Activated CD8-positive, alpha-beta memory T cell treated with anti-CD3 and anti-CD28 coated beads, Interleukin-2, amount 50 U/mL, for 24 hours (primary cell): ENCODE results near the gene ASB13.

Experiments
- DNase-seq: peaks from one replicate; pipeline ENCODE4 v3.0.0-alpha.2; 2020; ENCODE audit errors: extremely low read depth

The ASB13 gene

GRCh38 chr10:5666008-5666840 is at the start of gene ASB13:
Gene ASB13 (minus strand): TSS chr10:5666595. CDS start chr10:5666551, 44 bp downstream.
- no peak for DNase-seq

GRCh38 chr10:5711642-5712041 is 45.2 kb upstream of the ASB13 start:
- no peak for DNase-seq

GRCh38 chr10:5710859-5711258 is 44.5 kb upstream of the ASB13 start:
- DNase-seq, result no peak

- no peak for DNase-seq
Measured at GRCh38 chr10:5709865-5710264, 43.5 kb upstream of the ASB13 start.

GRCh38 chr10:5708356-5708755 is 42.0 kb upstream of the ASB13 start:
- DNase-seq, result no peak

GRCh38 chr10:5698062-5698461 is 31.7 kb upstream of the ASB13 start:
- DNase-seq, result no peak

- DNase-seq, result no peak
Measured at GRCh38 chr10:5697342-5697741, 30.9 kb upstream of the ASB13 start.

- DNase-seq, result no peak
Measured at GRCh38 chr10:5694573-5694972, 28.2 kb upstream of the ASB13 start.

GRCh38 chr10:5692461-5693358 is 26.3 kb upstream of the ASB13 start:
- DNase-seq, result no peak

GRCh38 chr10:5691786-5692185 is 25.4 kb upstream of the ASB13 start:
- DNase-seq, result no peak

GRCh38 chr10:5688587-5688986 is 22.2 kb upstream of the ASB13 start:
- no peak for DNase-seq

- no peak for DNase-seq
Measured at GRCh38 chr10:5685764-5686240, 19.4 kb upstream of the ASB13 start.

- peak; percentile 26 for DNase-seq
Measured at GRCh38 chr10:5684971-5685763, 18.8 kb upstream of the ASB13 start.

GRCh38 chr10:5684318-5684970 is 18.0 kb upstream of the ASB13 start, which contains the start of gene TASOR2:
Gene TASOR2 (plus strand): TSS chr10:5684838. CDS start chr10:5720643, 35,805 bp downstream.
- DNase-seq, result peak; percentile 96

GRCh38 chr10:5683065-5683464 is 16.7 kb upstream of the ASB13 start:
- no peak for DNase-seq

GRCh38 chr10:5681930-5682329 is 15.5 kb upstream of the ASB13 start:
- DNase-seq, result no peak

- no peak for DNase-seq
Measured at GRCh38 chr10:5679606-5680005, 13.2 kb upstream of the ASB13 start.

GRCh38 chr10:5679037-5679435 is 12.6 kb upstream of the ASB13 start:
- DNase-seq, result no peak

GRCh38 chr10:5678397-5679036 is 12.1 kb upstream of the ASB13 start:
- DNase-seq, result no peak

GRCh38 chr10:5670662-5671375 is 4.4 kb upstream of the ASB13 start:
- no peak for DNase-seq
